Gastrocnemius medialis (tissue), 4 donors: ENCODE results near the gene PPM1G.

Experiments
- CTCF ChIP-seq, 5 experiments: fragments of 450-650 bp in 3 of 5; fragments of 200-600 bp in 2 of 5; sonication (generic) in 2 of 5; IDR thresholded peaks in 4 of 5; conservative IDR thresholded peaks in 1 of 5; 1 replicate in 4 of 5; 2 replicates in 1 of 5; pipeline ENCODE4 v1.5.1; 2016 to 2019; ENCODE audit warnings: antibody characterized with exemption in 5 of 5, mild to moderate bottlenecking in 3 of 5, moderate library complexity in 3 of 5
- POLR2A ChIP-seq, 2 donors: fragments of 450-650 bp; IDR thresholded peaks; one replicate each; pipeline ENCODE4 v1.6.1; 2017; ENCODE audit warnings: antibody characterized with exemption in 2 of 2, mild to moderate bottlenecking in 2 of 2, moderate library complexity in 2 of 2

GRCh38 chr2:27362678-27363420 lies 46.5 kb downstream of the PPM1G start:
- no peak for TF ChIP-seq CTCF (IDR thresholded peaks at IDR 0.05 in 4 of 5, conservative IDR thresholded peaks at IDR 0.05 in 1 of 5)
- no peak for TF ChIP-seq POLR2A (IDR thresholded peaks at IDR 0.05)
